Stimulated activated CD8-positive, alpha-beta memory T cell treated with anti-CD3 and anti-CD28 coated beads, Interleukin-7, amount 100 ng/mL, for 4 hours (primary cell): ENCODE measurements around the gene SMKR1.
"Not testable (repeated sequence)": the region's sequence is repeated elsewhere in the genome, so short reads cannot be mapped to it uniquely, and the experiment has no call there.

Source experiments
- DNase-seq, 2 donors: peaks; one replicate each; pipeline ENCODE4 v3.0.0-alpha.2; 2020; ENCODE audit warnings: low read depth in 2 of 2

Gene SMKR1

GRCh38 chr7:129501760-129502707 lies at the start of gene SMKR1:
Gene SMKR1 (plus strand): TSS chr7:129502531. CDS start chr7:129502825, 294 bp downstream.
- DNase-seq, result peak; percentile 85 to 92

DNA sequence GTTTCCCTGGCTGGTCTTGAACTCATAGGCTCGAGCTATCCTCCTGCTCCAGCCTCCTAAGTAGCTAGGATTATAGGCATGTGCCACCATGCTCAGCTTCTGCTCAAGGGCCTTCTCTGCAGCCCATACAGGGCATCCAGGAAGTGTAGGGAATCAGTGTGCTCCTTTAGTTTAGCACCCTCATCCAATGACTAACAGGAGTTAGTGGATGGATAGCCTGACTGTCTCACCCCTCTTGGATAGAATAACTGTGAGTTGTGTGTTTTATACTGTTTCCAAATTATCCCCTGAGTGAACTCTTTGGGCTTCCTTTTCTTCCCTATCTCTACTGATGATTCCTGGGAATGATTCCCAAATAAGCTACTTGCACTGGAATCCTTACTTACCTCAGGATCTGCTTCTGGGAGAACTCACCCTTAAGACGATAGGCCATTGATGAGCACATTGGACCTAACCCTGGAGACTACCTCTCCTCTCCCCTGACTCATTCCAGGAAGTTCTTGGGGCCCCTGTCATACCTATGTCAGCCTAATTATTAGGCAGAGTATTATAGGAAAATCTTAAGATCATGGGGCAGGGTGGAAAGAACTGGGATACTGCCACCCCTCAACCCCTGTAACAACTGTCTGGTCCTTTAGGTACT lies 49.6 kb upstream of the SMKR1 start:
- DNase-seq, result no peak

DNA sequence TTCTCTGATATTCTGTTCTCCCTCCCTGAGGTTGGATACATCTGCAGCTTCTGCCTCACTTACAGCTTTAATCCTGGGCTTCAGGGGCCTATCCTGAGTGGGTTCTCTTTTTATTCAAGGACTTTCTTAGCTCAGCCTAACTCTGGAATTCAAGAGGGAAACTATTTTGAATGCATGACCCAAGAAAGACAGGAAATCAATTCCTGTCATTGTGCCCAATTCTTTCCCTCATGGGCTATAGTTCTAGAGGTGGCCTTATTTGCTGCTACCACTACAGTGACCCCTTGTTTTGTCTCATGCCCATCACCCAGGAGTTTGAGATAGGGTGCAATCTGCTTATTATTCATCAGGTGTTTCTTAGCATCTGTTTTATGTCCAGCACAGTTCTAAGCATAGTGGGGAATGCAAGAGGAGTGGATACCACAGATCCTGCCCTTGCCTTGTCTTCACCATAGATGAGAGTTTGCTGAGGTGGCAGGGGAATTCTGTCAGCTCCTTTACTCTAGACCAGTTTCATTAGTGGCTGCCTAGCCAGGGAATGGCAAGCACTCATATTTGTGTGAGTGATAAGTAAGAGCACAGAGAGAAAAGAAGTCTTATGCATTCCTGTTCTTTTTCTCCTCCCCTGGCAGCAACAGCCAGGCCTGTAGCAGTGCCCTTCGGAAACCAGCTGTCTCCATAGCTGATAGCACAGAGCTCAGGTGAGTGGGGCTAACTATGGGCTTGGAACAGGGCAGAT lies 48.7 kb upstream of the SMKR1 start:
- DNase-seq, result no peak

GRCh38 chr7:129454249-129454551 lies 48.1 kb upstream of the SMKR1 start:
- no peak for DNase-seq

DNA sequence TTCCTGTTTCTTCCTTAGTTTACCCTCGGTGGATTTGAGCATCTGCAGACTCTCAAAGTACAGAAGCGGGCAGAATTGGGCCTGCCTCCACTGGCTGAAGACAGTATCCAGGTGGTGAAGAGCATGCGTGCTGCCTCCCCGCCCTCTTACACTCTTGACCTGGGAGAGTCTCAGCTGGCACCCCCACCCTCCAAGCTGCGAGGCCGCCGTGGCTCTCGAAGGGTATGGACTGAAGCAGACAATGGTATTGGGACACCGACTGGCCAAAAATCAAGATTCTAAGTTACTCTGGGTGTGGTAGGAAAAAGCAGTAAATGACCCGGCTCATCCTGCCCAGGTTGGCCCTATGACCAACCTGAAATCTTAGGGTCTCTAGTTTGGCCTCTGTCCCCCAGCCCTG lies 45.9 kb upstream of the SMKR1 start:
- no peak for DNase-seq

DNA sequence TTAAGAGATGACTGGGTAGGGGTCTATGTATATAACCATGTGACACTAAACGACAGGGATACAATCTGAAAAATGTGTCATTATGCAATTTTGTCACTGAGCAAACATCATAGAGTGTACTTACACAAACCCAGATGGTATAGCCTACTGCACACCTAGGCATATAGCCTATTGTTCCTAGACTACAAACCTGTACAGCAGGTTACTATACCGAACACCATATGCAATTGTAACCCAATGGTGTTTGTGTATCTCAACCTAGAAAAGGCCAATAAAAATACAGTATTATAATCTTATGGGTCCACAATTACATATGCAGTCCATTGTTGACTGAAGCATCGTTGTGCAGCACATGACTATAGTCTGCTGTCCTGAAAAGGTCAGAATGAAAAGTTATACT lies 45.2 kb upstream of the SMKR1 start:
- no peak for DNase-seq

DNA sequence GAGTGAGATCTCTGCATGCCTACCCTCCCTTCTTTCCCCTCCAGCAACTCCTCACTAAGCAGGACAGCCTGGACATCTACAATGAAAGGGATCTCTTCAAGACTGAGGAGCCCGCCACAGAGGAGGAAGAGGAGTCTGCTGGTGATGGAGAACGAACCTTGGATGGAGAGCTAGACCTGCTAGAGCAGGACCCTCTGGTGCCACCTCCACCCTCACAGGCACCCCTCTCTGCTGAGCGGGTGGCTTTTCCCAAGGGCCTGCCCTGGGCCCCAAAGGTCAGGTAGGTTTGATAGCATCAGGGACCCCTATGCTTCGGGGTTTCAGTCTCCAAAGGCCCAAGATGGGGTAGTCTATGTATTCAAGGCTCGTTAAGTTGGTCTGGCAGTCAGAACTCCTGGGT lies 44.2 kb upstream of the SMKR1 start:
- no peak for DNase-seq

- DNase-seq, result no peak
These were observed 40.5 kb upstream of the SMKR1 start for GRCh38 chr7:129461809-129462208.

GRCh38 chr7:129462420-129462819 lies 39.9 kb upstream of the SMKR1 start:
- DNase-seq, result no peak

- DNase-seq, result no peak
These were observed 38.1 kb upstream of the SMKR1 start for GRCh38 chr7:129464194-129464593.

DNA sequence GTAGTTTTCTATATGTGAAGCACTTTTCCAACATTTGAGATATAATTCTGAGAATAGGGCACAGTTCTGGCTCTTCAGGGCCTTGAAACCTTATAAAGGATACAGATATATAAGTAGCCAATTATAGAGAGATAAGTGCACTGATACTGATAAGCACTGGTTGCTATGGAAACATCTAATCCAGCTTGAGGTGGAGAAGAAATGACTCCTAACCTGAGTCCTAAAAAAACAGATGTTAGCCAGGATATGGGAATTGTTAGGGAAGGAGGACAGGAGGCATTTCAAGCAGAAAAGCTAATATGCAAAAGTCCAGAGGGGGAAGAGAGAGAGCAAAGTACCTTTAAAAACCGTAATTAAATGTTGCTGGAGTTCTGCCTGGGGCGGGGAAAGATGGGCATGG lies 37.3 kb upstream of the SMKR1 start:
- DNase-seq, result no peak

- DNase-seq, result no peak
These were observed 35.5 kb upstream of the SMKR1 start for GRCh38 chr7:129466796-129467195.

- DNase-seq, result no peak
These were observed 34.2 kb upstream of the SMKR1 start for GRCh38 chr7:129468087-129468486.

- DNase-seq, result no peak
These were observed 33.8 kb upstream of the SMKR1 start for GRCh38 chr7:129468547-129468946.

GRCh38 chr7:129469930-129470329 lies 32.4 kb upstream of the SMKR1 start:
- DNase-seq, result no peak

DNA sequence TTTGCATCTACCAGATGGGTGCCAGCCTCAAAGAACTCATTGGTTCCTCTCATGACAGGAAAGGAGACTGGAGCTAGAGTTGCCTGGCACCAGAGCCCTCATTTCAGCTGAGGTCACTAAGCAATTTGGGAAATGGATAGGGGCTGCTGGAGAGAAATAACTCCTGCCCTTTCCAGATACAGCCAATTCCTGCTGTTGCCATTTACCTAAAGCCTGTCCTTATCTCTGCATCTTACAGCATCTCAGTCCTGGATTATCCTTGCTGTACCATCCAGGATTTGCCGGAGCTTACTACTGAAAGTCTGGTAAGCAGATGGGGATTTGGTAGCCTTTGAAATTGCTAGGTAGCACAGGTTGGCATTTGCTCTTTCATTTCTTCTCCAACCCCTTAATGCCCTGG lies 31.9 kb upstream of the SMKR1 start:
- no peak for DNase-seq

DNA sequence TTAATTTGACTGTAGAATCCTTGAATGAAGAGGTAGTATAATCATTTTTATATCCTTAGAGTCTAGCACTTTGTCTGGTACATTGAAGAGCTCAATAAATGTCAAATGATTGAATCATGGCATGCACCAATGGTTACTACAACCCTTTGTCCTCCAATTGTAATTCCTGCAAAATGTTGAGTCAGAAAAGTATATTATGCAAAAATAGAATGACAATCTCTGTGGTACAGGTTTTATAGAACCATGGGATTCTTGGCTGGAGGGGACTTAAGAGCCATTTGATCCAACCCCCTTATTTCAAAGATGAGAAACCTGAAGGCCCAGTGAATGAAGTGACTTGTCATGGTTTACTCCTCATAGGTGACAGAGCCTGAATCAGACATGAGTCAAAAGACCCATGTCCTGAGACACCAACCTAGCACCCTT lies 30.9 kb upstream of the SMKR1 start:
- DNase-seq, result no peak

DNA sequence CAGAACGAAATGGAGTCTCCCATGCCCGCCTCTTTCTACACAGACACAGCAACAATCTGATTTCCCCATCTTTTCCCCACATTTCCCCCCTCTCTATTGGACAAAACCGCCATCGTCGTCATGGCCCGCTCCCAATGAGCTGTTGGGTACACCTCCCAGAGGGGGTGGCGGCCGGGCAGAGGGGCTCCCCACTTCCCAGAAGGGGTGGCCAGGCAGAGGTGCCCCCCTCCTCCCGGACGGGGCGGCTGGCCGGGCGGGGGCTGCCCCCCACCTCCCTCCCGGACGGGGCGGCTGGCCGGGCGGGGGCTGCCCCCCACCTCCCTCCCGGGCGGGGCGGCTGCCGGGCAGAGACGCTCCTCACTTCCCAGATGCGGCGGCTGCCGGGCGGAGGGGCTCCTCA lies 26.4 kb upstream of the SMKR1 start:
- not testable (repeated sequence) for DNase-seq

GRCh38 chr7:129476398-129476797 lies 25.9 kb upstream of the SMKR1 start:
- not testable (repeated sequence) for DNase-seq

DNA sequence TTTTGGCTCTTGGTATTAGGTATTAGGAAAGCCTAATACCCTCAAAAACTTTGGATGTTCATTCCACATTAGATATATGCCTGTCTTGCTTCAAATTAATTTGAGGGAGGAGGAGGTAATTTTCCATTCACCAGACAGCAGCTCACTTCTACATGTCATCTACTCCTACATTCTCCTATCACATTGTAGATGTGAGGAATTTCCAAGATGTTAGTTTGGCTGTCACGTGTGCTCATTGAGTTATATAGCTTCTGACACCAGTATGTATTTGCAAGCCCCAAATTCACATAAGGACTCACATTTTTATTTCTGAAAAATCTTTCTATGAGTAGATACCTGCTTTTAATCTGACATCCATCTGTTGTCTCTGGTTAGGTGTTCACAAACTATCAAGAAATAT lies 22.5 kb upstream of the SMKR1 start:
- no peak for DNase-seq

DNA sequence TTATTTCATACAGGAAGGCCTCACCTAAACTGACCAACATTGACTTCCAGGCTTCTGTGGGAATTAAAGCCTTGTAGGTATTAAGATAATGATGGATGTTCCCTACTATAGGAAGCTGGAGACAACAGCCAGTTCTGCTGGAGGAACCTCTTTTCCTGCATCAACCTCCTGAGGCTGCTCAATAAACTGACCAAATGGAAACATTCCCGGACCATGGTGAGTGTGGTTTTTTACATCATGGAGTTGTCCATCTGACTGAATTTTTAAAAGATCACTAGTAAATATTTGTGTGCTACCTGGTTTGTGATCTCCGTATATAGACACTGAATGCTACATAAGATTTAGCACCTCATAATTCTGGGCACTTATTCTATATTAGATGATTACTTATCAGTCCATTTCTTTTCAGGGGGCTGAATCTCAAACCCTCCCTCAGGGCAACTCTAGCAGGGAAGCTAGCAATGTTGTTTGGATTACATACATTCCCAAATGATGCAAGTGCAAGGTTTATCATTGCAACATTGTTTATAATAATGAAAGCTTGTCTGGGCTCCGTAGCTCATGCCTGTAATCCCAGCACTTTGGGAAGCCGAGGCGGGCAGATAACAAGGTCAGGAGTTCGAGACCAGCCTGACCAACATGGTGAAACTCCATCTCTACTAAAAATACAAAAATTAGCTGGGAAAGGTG lies 21.5 kb upstream of the SMKR1 start:
- DNase-seq, result no peak

GRCh38 chr7:129481376-129481775 lies 21.0 kb upstream of the SMKR1 start:
- not testable (repeated sequence) for DNase-seq
